ENCODE data around the gene CENPN.

GRCh38 chr16:81006813-81007695 lies at the start of gene CENPN, which contains the start of gene CMC2:
- no peak for TF ChIP-seq SP1 (IDR thresholded peaks at IDR 0.05; ENCODE audit: low read depth)
- TF ChIP-seq POLR2A (IDR thresholded peaks at IDR 0.05; ENCODE audit: borderline replicate concordance, extremely low read depth, insufficient read depth, insufficient read length) = peak; percentile 92
